H1 (cell line): ENCODE data around the gene DYNC2H1. TPM values are rescaled to one million over a fixed set of nuclear protein-coding genes. Genes with fewer than 3 reads are reported as not detected.

Experiments used
- CTCF ChIA-PET: fragments of 300-600 bp; sonication (Branson Sonifier 250); formaldehyde crosslinking; loops from one replicate; lab custom pipeline; 2021; ENCODE audit not compliant: partially characterized antibody; lab: Charles Lee
- POLR2A ChIA-PET: fragments of 300-600 bp; sonication (Branson Sonifier 250); formaldehyde crosslinking; loops from one replicate; lab custom pipeline; 2021; ENCODE audit warnings: inconsistent platforms; ENCODE audit not compliant: partially characterized antibody; lab: Charles Lee
- DNase-seq, 2 experiments: peaks; one replicate each; pipeline versions ENCODE4 v3.0.0 to v3.0.0-alpha.2; 2010 to 2022; ENCODE audit warnings: low spot score in 2 of 2, low read depth in 1 of 2, mixed read lengths in 1 of 2
- FAIRE-seq: peaks from 2 replicates; lab custom pipeline; 2011; peaks lifted over from hg19 to GRCh38; lab: Jason Lieb, UNC
- H2AFZ ChIP-seq: 2 replicates; pipeline ENCODE4 v1.8.1; 2012; ENCODE audit warnings: low read length, inconsistent platforms
- H2AK5ac ChIP-seq: 2 replicates; pipeline ENCODE4 v1.6.1; 2013; ENCODE audit warnings: low read depth, low read length
- H2BK120ac ChIP-seq: replicated peaks from 2 replicates; pipeline ENCODE3; 2013; ENCODE audit warnings: low read depth, low read length, inconsistent platforms
- H2BK12ac ChIP-seq: 2 replicates; pipeline ENCODE4 v1.6.1; 2013; ENCODE audit warnings: low read depth, low read length
- H2BK15ac ChIP-seq: 2 replicates; pipeline ENCODE4 v1.6.1; 2013; ENCODE audit warnings: low read length
- H2BK20ac ChIP-seq: 2 replicates; pipeline ENCODE4 v1.6.1; 2013; ENCODE audit warnings: low read length
- H2BK5ac ChIP-seq: 2 replicates; pipeline ENCODE4 v1.6.1; 2013; ENCODE audit warnings: low read depth, low read length
- H3K14ac ChIP-seq: 2 replicates; pipeline ENCODE4 v1.6.1; 2013; ENCODE audit warnings: inconsistent platforms; ENCODE audit not compliant: insufficient read length
- H3K18ac ChIP-seq: 2 replicates; pipeline ENCODE4 v1.6.1; 2013; ENCODE audit warnings: low read length; ENCODE audit errors: extremely low read depth
- H3K23ac ChIP-seq: 2 replicates; pipeline ENCODE4 v1.6.1; 2013; ENCODE audit warnings: inconsistent platforms; ENCODE audit not compliant: insufficient read length
- H3K23me2 ChIP-seq: 2 replicates; pipeline ENCODE4 v1.6.1; 2013; ENCODE audit warnings: low read depth, low read length
- H3K27ac ChIP-seq: 2 replicates; pipeline ENCODE4 v1.6.1; 2011; ENCODE audit warnings: low read depth, low read length, inconsistent platforms
- H3K27me3 ChIP-seq, 4 experiments: replicated peaks in 1 of 4; 1 replicate in 1 of 4; 2 replicates in 3 of 4; pipeline versions ENCODE4 v1.6.1 to v1.8.1; 2011 to 2013; ENCODE audit warnings: low read length in 3 of 4, mild to moderate bottlenecking in 3 of 4, inconsistent platforms in 2 of 4, mixed read lengths in 2 of 4, moderate library complexity in 1 of 4; ENCODE audit not compliant: control insufficient read depth in 3 of 4, insufficient read depth in 3 of 4; ENCODE audit errors: extremely low read depth in 1 of 4
- H3K36me3 ChIP-seq, 4 experiments: 2 replicates each; pipeline versions ENCODE4 v1.6.1 to v1.8.1; 2011 to 2013; ENCODE audit warnings: mild to moderate bottlenecking in 4 of 4, low read length in 3 of 4, moderate library complexity in 2 of 4, control low read depth in 1 of 4, inconsistent platforms in 1 of 4; ENCODE audit not compliant: insufficient read depth in 4 of 4, control insufficient read depth in 2 of 4
- H3K4ac ChIP-seq: replicated peaks from 2 replicates; pipeline ENCODE3; 2013; ENCODE audit warnings: low read length, low read depth, mixed read lengths, inconsistent platforms; ENCODE audit not compliant: insufficient read length
- H3K4me1 ChIP-seq, 4 experiments: replicated peaks in 1 of 4; 1 replicate in 1 of 4; 2 replicates in 3 of 4; pipeline versions ENCODE4 v1.6.1 to v1.8.1; 2011 to 2013; ENCODE audit warnings: low read length in 3 of 4, inconsistent platforms in 2 of 4, mixed read lengths in 1 of 4; ENCODE audit not compliant: insufficient read depth in 4 of 4, control insufficient read depth in 3 of 4
- H3K4me2 ChIP-seq, 2 experiments: 2 replicates each; pipeline versions ENCODE4 v1.6.1 to v1.8.1; 2011 to 2013; ENCODE audit warnings: low read depth in 2 of 2, low read length in 2 of 2, control low read depth in 1 of 2, inconsistent platforms in 1 of 2, mild to moderate bottlenecking in 1 of 2; ENCODE audit not compliant: insufficient read depth in 1 of 2
- H3K4me3 ChIP-seq, 4 experiments: fragments of 200-600, 300-600 bp in 1 of 4; sonication (generic), shearing (Covaris generic), sonication (Bioruptor Twin) in 1 of 4; 2 replicates each; pipeline versions ENCODE4 v1.5.1 to v1.8.1; 2011 to 2016; ENCODE audit warnings: low read length in 4 of 4, low read depth in 3 of 4, control low read depth in 2 of 4, inconsistent platforms in 2 of 4, mild to moderate bottlenecking in 2 of 4, mixed read lengths in 1 of 4, moderate library complexity in 1 of 4; ENCODE audit not compliant: insufficient read depth in 2 of 4; ENCODE audit errors: extremely low read depth in 1 of 4
- H3K56ac ChIP-seq: replicated peaks from 2 replicates; pipeline ENCODE3; 2013; ENCODE audit warnings: low read depth, mild to moderate bottlenecking, mixed read lengths, low read length, inconsistent platforms; ENCODE audit not compliant: insufficient read length
- H3K79me1 ChIP-seq: 2 replicates; pipeline ENCODE4 v1.6.1; 2013; ENCODE audit warnings: low read depth, low read length, control low read depth
- H3K79me2 ChIP-seq, 2 experiments: 2 replicates each; pipeline versions ENCODE4 v1.6.1 to v1.8.1; 2012 to 2013; ENCODE audit warnings: low read length in 2 of 2, mild to moderate bottlenecking in 2 of 2, inconsistent platforms in 1 of 2; ENCODE audit not compliant: insufficient read depth in 2 of 2, control insufficient read depth in 1 of 2
- H3K9ac ChIP-seq, 4 experiments: replicated peaks in 1 of 4; 1 replicate in 1 of 4; 2 replicates in 3 of 4; pipeline versions ENCODE4 v1.6.1 to v1.8.1; 2011 to 2013; ENCODE audit warnings: low read depth in 3 of 4, low read length in 3 of 4, control low read depth in 2 of 4, mild to moderate bottlenecking in 2 of 4, moderate library complexity in 2 of 4, inconsistent platforms in 1 of 4; ENCODE audit errors: extremely low read depth in 1 of 4
- H3K9me3 ChIP-seq, 2 experiments: 2 replicates each; pipeline versions ENCODE4 v1.6.1 to v1.8.1; 2012 to 2013; ENCODE audit warnings: mild to moderate bottlenecking in 2 of 2, moderate library complexity in 2 of 2, control low read depth in 1 of 2, inconsistent platforms in 1 of 2, low read depth in 1 of 2, low read length in 1 of 2, mixed read lengths in 1 of 2; ENCODE audit not compliant: insufficient read depth in 2 of 2
- H4K20me1 ChIP-seq, 2 experiments: replicated peaks in 1 of 2; 2 replicates each; pipeline versions ENCODE3 to v1.8.1; 2011 to 2013; ENCODE audit warnings: inconsistent platforms in 2 of 2, low read length in 2 of 2, mild to moderate bottlenecking in 1 of 2; ENCODE audit not compliant: insufficient read depth in 2 of 2, control insufficient read depth in 1 of 2
- H4K5ac ChIP-seq: 2 replicates; pipeline ENCODE4 v1.6.1; 2013; ENCODE audit warnings: low read length, low read depth, mixed read lengths, inconsistent platforms; ENCODE audit not compliant: insufficient read length
- H4K8ac ChIP-seq: 2 replicates; pipeline ENCODE4 v1.8.0; 2013; ENCODE audit warnings: mild to moderate bottlenecking, moderate library complexity, low read length, inconsistent platforms; ENCODE audit not compliant: insufficient read depth; ENCODE audit errors: extremely low read depth
- H4K91ac ChIP-seq: replicated peaks from 2 replicates; pipeline ENCODE3; 2013; ENCODE audit warnings: low read length, mixed read lengths, inconsistent platforms; ENCODE audit not compliant: insufficient read length
- CTCF ChIP-seq, 3 experiments: IDR thresholded peaks; 1 replicate in 2 of 3; 2 replicates in 1 of 3; pipeline versions ENCODE4 v1.5.1 to v1.6.1; 2011; ENCODE audit warnings: low read length in 3 of 3, mild to moderate bottlenecking in 3 of 3, inconsistent platforms in 2 of 3, low read depth in 1 of 3, moderate library complexity in 1 of 3; ENCODE audit not compliant: insufficient read depth in 1 of 3; ENCODE audit errors: control extremely low read depth in 1 of 3
- WGBS, 2 experiments: shearing (Covaris generic) in 1 of 2; methylation state at CpG; one replicate each; pipeline versions ENCODE4 v1.1.6 to v1.1.7; 2013 to 2015; ENCODE audit warnings: low lambda C conversion rate in 2 of 2, mixed read lengths in 2 of 2, inconsistent platforms in 1 of 2, low coverage in 1 of 2, missing lambda C conversion rate in 1 of 2; ENCODE audit not compliant: insufficient replicate concordance in 2 of 2, insufficient coverage in 1 of 2, insufficient read length in 1 of 2; ENCODE audit errors: extremely low coverage in 1 of 2, missing lambda C conversion rate in 1 of 2; 5-methylcytosine and 5-hydroxymethylcytosine counted together
- polyA plus RNA-seq, 7 experiments: library from polyadenylated mRNA; depleted of rRNA in 3 of 7; stranded (reverse) in 5 of 7; unstranded in 2 of 7; fragments of >200 nt in 5 of 7; fragments of 200-250 nt in 2 of 7; gene quantifications; 1 replicate in 5 of 7; 2 replicates in 1 of 7; 4 replicates in 1 of 7; pipeline versions ENCODE4 v1.2.1 to v1.2.3, GENCODE V29; 2011 to 2013; ENCODE audit warnings: missing spikeins in 2 of 7, mixed read lengths in 2 of 7
- total RNA-seq: library from RNA; stranded (reverse); fragmentation: NEBNext Ultra II Directional; extraction: Animal tissue kit (Norgen Biotek cat#: 25700); gene quantifications from 2 replicates; pipeline ENCODE4 v1.2.1, GENCODE V29; 2021

Gene DYNC2H1
- total and polyA plus RNA-seq, 2 of the 8 experiments (the other 6 are each of a cell fraction or from before 2014, with no cell fraction given) = 6.2 to 12.0 TPM

DNA sequence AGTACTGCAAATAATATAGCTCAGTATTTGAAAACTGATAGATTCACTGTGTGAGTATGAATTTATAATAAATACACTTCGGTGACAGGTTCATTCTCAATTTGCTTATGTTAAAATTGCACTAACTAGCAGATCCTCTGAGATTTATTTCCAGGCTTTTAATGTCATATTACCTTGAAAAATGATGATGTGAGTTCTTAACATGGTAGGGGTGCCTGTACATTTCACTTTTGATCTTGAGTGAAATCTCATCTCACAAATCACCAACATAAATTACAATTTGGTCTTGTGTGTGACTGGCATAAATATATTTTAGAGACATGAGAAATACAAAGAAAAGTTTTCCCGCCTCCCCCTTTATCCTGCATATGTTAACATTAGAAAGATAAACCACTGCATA is 240.4 kb downstream of the DYNC2H1 start:
- FAIRE-seq = no peak
- Histone ChIP-seq H2AFZ (no peak overlapping the region), H3K4me3 (no peak overlapping the region), H2BK20ac (no peak overlapping the region), H3K27me3 (no peaks in the 10 kb centered on the region), H4K91ac (no peak overlapping the region), H3K18ac (no peak overlapping the region), H4K5ac (no peak overlapping the region), H3K9ac (no peak overlapping the region), H3K79me1 (no peaks in the 10 kb centered on the region), H3K14ac (no peak overlapping the region), H3K36me3 (no peaks in the 10 kb centered on the region), H2BK12ac (no peak overlapping the region), H4K20me1 (no peaks in the 10 kb centered on the region), H4K8ac (no peak overlapping the region), H3K23ac (no peak overlapping the region), H2BK5ac (no peak overlapping the region), H3K4me1 (peaks cover 0 to 3% (median 0%) of the 10 kb centered on the region in 4 experiments; a peak in 1 of 7 replicates)
- DNase-seq = no peak
- POLR2A ChIA-PET = no interaction called here
- 97% methylated on average over 2 of the region's 2 CpGs; no CpG with 5 or more reads in 1 of the 2 experiments for WGBS, 2 experiments
- no peak for TF ChIP-seq CTCF (IDR thresholded peaks at IDR 0.05; ENCODE audit: control extremely low read depth in 1 of 3, insufficient read depth in 1 of 3, low read depth in 1 of 3, low read length in 3 of 3)
- TF ChIP-seq, all 59 proteins: peak for 0
- H3K23me2 ChIP-seq = no peaks in the 10 kb centered on the region
- H2AK5ac ChIP-seq = no peak overlapping the region
- CTCF ChIA-PET = interaction anchor here (1.1 kb wide), 1 partner anchor 23 kb away, joined by 3 read pairs; no protein-coding TSS in a partner anchor
- no peak overlapping the region for H2BK15ac ChIP-seq
- no peak overlapping the region for H3K56ac ChIP-seq
- H3K9me3 ChIP-seq = no peaks in the 10 kb centered on the region
- H3K27ac ChIP-seq = no peak overlapping the region
- H2BK120ac ChIP-seq = no peak overlapping the region
- no peak overlapping the region for H3K4ac ChIP-seq
- no peak overlapping the region for H3K4me2 ChIP-seq
- H3K79me2 ChIP-seq = no peaks in the 10 kb centered on the region
